Amniotic stem cell (primary cell): ENCODE measurements around the gene GALNT17.
"Not testable (repeated sequence)": the region's sequence is repeated elsewhere in the genome, so short reads cannot be mapped to it uniquely, and the experiment has no call there.

Experiments used
- DNase-seq: peaks from one replicate; lab custom pipeline; 2025; lab: John Stamatoyannopoulos, UW

The GALNT17 gene

GRCh38 chr7:71236230-71237105 lies 104.5 kb downstream of the GALNT17 start:
- no peak for DNase-seq

- no peak for DNase-seq
These were observed 106.0 kb downstream of the GALNT17 start for GRCh38 chr7:71237945-71238344.

- DNase-seq: no peak
These were observed 106.8 kb downstream of the GALNT17 start for GRCh38 chr7:71238581-71239295.

DNA sequence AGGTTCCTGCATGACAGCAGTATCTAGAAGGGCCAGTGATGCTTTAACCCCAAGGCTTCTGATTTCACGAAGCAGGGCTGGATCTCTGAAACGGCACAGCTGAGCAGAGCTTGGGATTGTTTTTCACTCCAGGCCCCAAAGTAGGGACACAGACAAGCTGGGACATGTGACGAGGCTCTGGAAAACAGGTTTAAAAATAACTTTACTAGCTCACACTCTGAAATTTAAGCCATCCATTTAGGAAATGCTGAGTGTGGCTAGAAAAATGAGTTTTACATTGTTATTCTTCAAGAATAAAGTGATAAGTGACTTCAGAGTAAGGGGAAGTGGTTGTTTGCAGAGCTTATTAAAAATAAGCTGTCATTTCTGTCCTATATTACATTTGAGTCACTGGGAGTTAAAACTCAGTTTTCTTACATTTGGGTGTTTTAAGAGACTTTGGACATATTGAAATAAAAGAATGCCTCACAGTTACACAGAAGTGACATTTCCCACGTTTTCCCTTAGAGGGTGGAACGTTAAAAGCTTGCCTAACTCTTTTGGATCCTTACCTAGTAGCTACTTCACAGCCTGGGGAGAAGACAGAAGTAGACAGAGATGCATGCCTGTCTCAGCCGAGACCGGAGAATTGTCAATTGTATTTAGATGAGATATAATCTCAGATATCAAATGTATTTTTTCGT lies 107.8 kb downstream of the GALNT17 start:
- no peak for DNase-seq

GRCh38 chr7:71243736-71244410 lies 111.9 kb downstream of the GALNT17 start:
- no peak for DNase-seq

GRCh38 chr7:71245038-71245437 lies 113.1 kb downstream of the GALNT17 start:
- DNase-seq: no peak

GRCh38 chr7:71251706-71252105 lies 119.8 kb downstream of the GALNT17 start:
- no peak for DNase-seq

GRCh38 chr7:71254751-71255150 lies 122.8 kb downstream of the GALNT17 start:
- no peak for DNase-seq

DNA sequence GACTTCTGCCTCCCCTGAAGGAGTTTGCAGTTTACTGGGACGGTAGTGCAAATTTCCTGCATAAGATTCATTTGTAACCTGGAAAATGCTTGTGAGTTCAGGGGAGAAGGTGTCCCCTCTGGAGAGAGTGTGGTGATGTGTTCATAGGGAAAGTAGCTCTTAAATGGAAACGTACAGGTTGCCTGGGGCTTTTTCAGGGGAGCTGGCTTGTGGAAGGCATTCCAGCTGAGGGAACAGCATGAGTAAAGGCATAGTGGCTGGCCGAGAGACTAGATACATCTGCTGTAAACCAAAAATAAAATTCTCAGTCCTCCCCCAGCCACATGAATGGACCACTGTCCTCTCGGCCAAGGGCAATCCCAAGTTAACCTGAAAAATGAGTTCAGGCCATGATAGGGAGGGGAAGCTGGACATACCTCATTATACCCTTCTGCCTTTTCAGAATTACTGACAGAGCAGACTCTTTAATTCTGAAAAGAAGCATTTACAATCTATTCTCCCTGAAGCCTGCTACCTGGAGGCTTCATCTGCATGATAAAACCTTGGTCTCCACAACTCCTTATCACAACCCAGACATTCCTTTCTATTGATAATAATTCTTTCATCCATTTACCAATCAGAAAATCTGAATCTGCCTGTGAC lies 123.7 kb downstream of the GALNT17 start:
- no peak for DNase-seq

DNA sequence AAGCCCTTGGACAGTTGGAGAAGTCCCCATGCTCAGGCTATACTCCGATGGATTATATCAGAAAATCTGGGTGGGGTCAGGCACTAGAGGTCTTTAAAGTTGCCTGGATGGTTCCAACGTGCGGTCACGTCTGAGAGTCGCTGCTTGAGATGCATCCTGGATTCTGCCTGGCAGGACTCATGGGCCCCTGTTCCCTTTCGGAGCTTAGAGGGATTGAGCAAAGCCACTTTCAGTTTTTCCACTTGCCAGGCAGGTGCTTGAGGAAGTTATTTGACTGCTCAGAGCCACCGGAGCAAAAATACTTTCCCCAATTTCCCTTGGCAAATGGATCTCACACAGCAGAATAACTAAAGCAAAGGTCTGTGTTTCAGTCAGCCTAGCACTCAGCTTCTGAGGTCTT lies 129.1 kb downstream of the GALNT17 start:
- DNase-seq: no peak

GRCh38 chr7:71262834-71263233 lies 130.9 kb downstream of the GALNT17 start:
- not testable (repeated sequence) for DNase-seq

GRCh38 chr7:71264005-71264404 lies 132.1 kb downstream of the GALNT17 start:
- DNase-seq: no peak

DNA sequence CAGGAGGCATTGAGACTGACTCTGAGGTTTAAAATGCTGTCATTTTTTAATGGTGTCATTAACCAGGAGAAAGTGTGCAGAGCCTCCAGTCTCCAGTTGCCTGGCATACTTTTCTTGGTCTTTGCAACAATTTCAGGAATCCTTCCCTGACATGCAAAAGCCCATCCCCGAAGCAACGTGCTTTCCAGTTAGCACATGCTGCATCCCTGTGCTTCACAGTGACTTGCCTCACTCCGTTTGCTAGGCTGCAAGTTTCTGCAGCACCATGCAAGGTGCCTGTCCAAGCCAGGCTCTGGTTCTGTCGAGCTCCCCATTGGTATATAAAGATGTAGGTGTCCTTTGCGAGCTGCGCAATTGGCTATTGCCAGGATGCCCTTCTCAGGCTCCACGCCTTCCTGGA lies 135.0 kb downstream of the GALNT17 start:
- DNase-seq: no peak

DNA sequence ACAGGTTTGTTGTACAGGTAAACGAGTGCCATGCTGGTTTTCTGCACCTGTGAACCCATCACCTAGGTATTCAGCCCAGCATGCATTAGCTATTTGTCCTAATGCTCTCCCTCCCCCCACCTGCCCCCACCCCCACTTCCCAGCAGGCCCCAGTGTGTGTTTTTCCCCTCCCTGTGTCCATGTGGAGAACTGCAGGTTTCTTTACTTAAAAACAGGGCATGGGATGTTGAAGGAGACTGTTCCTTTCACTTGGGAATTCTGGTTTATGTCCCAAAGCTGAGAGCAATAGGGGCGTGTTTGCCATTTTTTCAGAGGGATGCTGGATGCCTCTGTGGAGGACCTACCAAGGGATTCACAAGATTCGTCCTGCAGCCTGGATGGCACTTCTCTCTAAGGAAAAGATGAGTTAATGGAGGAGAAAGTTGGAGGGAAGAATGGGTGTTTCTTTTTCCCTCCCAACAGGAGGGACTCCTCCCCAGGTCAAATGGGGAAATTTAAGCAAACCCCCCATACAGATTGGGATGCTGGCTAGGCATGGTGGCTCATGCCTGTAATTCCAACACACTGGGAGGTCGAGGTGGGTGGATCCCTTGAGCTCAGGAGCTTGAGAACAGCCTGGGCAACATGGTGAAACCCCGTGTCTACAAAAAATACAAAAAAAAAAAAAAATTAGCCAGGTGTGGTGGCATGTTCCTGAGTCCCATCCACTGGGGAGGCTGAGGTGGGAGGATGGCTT lies 136.0 kb downstream of the GALNT17 start:
- no peak for DNase-seq

GRCh38 chr7:71270558-71270957 lies 138.6 kb downstream of the GALNT17 start:
- no peak for DNase-seq

- DNase-seq: no peak
These were observed 139.3 kb downstream of the GALNT17 start for GRCh38 chr7:71271203-71271602.

GRCh38 chr7:71272509-71273490 lies 140.9 kb downstream of the GALNT17 start:
- DNase-seq: no peak

- no peak for DNase-seq
These were observed 146.3 kb downstream of the GALNT17 start for GRCh38 chr7:71278257-71278656.

DNA sequence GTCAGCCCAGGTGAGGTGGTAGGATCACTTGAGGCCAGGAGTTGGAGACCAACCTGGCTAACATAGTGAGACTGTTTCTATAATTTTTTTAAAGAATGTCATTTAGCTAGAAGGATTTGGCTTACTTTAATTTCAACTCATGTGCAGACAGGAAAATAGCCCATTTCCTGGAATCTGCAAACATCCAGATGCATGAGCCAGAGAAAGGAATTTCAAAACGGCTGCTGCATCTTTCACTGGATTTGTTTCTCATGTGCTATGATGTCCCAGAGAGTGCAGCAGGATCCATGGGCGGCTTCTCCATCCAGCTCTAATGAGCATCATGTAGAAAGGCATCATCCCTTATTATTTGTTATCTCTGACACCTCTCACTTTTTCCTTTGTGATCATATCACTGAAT lies 149.3 kb downstream of the GALNT17 start:
- no peak for DNase-seq

DNA sequence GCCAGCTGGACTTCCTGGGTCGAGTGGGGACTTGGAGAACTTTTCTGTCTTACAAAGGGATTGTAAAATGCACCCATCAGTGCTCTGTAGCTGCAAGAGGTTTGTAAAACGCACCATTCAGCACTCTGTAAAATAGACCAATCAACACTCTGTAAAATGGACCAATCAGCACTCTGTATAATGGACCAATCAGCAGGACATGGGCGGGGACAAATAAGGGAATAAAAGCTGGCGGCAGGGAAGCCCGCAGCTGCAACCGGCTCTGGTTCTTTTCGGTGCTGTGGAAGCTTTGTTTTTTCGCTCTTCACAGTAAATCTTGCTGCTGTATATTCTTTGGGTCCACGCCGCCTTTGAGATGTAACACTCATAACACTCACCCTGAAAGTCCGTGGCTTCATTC lies 151.9 kb downstream of the GALNT17 start:
- no peak for DNase-seq
